Gastrocnemius medialis (tissue), 4 donors: ENCODE data around the gene MICU1.

ENCODE experiments used
- CTCF ChIP-seq, 5 experiments: fragments of 450-650 bp in 3 of 5; fragments of 200-600 bp in 2 of 5; sonication (generic) in 2 of 5; IDR thresholded peaks in 4 of 5; conservative IDR thresholded peaks in 1 of 5; 1 replicate in 4 of 5; 2 replicates in 1 of 5; pipeline ENCODE4 v1.5.1; 2016 to 2019; ENCODE audit warnings: antibody characterized with exemption in 5 of 5, mild to moderate bottlenecking in 3 of 5, moderate library complexity in 3 of 5
- POLR2A ChIP-seq, 2 donors: fragments of 450-650 bp; IDR thresholded peaks; one replicate each; pipeline ENCODE4 v1.6.1; 2017; ENCODE audit warnings: antibody characterized with exemption in 2 of 2, mild to moderate bottlenecking in 2 of 2, moderate library complexity in 2 of 2

GRCh38 chr10:72470666-72471065, 155.2 kb downstream of the MICU1 start:
- no peak for TF ChIP-seq CTCF (IDR thresholded peaks at IDR 0.05 in 4 of 5, conservative IDR thresholded peaks at IDR 0.05 in 1 of 5)
- TF ChIP-seq POLR2A (IDR thresholded peaks at IDR 0.05): no peak
